H9 (cell line): Measurements from ENCODE around the gene PSPN. TPM values are rescaled to one million over a fixed set of nuclear protein-coding genes. Genes with fewer than 3 reads are reported as not detected.

ENCODE experiments used
- DNase-seq: peaks from one replicate; pipeline ENCODE4 v3.0.0-alpha.2; 2017
- H2AFZ ChIP-seq: one replicate; pipeline ENCODE4 v1.6.1; 2013; ENCODE audit warnings: mild to moderate bottlenecking, low read length, control low read depth, moderate library complexity
- H2AK5ac ChIP-seq: 2 replicates; pipeline ENCODE4 v1.6.1; 2013; ENCODE audit warnings: low read length, control low read depth, mixed read lengths; ENCODE audit not compliant: insufficient read length
- H2BK120ac ChIP-seq: one replicate; pipeline ENCODE4 v1.6.1; 2013; ENCODE audit warnings: low read depth, mild to moderate bottlenecking, low read length, control low read depth, inconsistent platforms; ENCODE audit not compliant: poor library complexity, severe bottlenecking
- H2BK12ac ChIP-seq: 2 replicates; pipeline ENCODE4 v1.6.1; 2013; ENCODE audit warnings: low read length, control low read depth, mixed read lengths, low read depth; ENCODE audit not compliant: insufficient read length
- H2BK15ac ChIP-seq: 2 replicates; pipeline ENCODE4 v1.6.1; 2013; ENCODE audit warnings: low read depth, low read length, control low read depth
- H2BK20ac ChIP-seq: one replicate; pipeline ENCODE4 v1.6.1; 2013; ENCODE audit warnings: low read depth, mild to moderate bottlenecking, low read length, control low read depth, inconsistent platforms; ENCODE audit not compliant: poor library complexity, severe bottlenecking
- H2BK5ac ChIP-seq: 2 replicates; pipeline ENCODE4 v1.6.1; 2013; ENCODE audit warnings: low read length, control low read depth, mixed read lengths; ENCODE audit not compliant: insufficient read length
- H3K14ac ChIP-seq: 2 replicates; pipeline ENCODE4 v1.6.1; 2013; ENCODE audit warnings: low read length, control low read depth; ENCODE audit not compliant: insufficient read depth
- H3K18ac ChIP-seq: 2 replicates; pipeline ENCODE4 v1.6.1; 2013; ENCODE audit warnings: low read depth, mild to moderate bottlenecking, mixed read lengths, low read length, control low read depth; ENCODE audit not compliant: insufficient read length
- H3K23ac ChIP-seq: 2 replicates; pipeline ENCODE4 v1.6.1; 2013; ENCODE audit warnings: low read length, control low read depth, mixed read lengths, low read depth; ENCODE audit not compliant: insufficient read length
- H3K23me2 ChIP-seq: 2 replicates; pipeline ENCODE4 v1.6.1; 2013; ENCODE audit warnings: low read depth, mild to moderate bottlenecking, mixed read lengths, low read length, control low read depth; ENCODE audit not compliant: insufficient read length, poor library complexity, severe bottlenecking
- H3K27ac ChIP-seq: 2 replicates; pipeline ENCODE4 v1.5.1; 2013; ENCODE audit warnings: low read length, control low read depth, mixed read lengths, low read depth; ENCODE audit not compliant: insufficient read length
- H3K27me3 ChIP-seq: 2 replicates; pipeline ENCODE4 v1.6.1; 2013; ENCODE audit warnings: low read length, control low read depth, inconsistent platforms; ENCODE audit not compliant: insufficient read depth
- H3K4ac ChIP-seq: 2 replicates; pipeline ENCODE4 v1.6.1; 2013; ENCODE audit warnings: low read depth, mild to moderate bottlenecking, control low read depth, inconsistent platforms, low read length, moderate library complexity
- H3K4me1 ChIP-seq: 2 replicates; pipeline ENCODE4 v1.6.1; 2013; ENCODE audit warnings: low read length, control low read depth, inconsistent platforms; ENCODE audit not compliant: insufficient read depth
- H3K4me2 ChIP-seq: 2 replicates; pipeline ENCODE4 v1.6.1; 2013; ENCODE audit warnings: low read length, control low read depth, mixed read lengths; ENCODE audit not compliant: insufficient read length, insufficient read depth
- H3K56ac ChIP-seq: 2 replicates; pipeline ENCODE4 v1.6.1; 2013; ENCODE audit warnings: low read depth, mild to moderate bottlenecking, mixed read lengths, low read length, control low read depth; ENCODE audit not compliant: insufficient read length
- H3K79me1 ChIP-seq: 2 replicates; pipeline ENCODE4 v1.6.1; 2013; ENCODE audit warnings: low read depth, mild to moderate bottlenecking, moderate library complexity, low read length, control low read depth, inconsistent platforms; ENCODE audit not compliant: insufficient read depth, poor library complexity, severe bottlenecking
- H3K79me2 ChIP-seq: 2 replicates; pipeline ENCODE4 v1.6.1; 2013; ENCODE audit warnings: low read length, control low read depth, inconsistent platforms; ENCODE audit not compliant: insufficient read depth
- H3K9ac ChIP-seq: 2 replicates; pipeline ENCODE4 v1.6.1; 2013; ENCODE audit warnings: low read length, control low read depth, mixed read lengths; ENCODE audit not compliant: insufficient read length; ENCODE audit errors: extremely low read depth
- H3K9me3 ChIP-seq: one replicate; pipeline ENCODE4 v1.6.1; 2013; ENCODE audit warnings: low read depth, low read length, inconsistent platforms; ENCODE audit not compliant: control insufficient read depth
- H3T11ph ChIP-seq: one replicate; pipeline ENCODE4 v1.6.1; 2013; ENCODE audit warnings: mild to moderate bottlenecking, low read length, control low read depth, inconsistent platforms
- H4K20me1 ChIP-seq: one replicate; pipeline ENCODE4 v1.6.1; 2013; ENCODE audit not compliant: control insufficient read depth, insufficient read length, insufficient read depth
- H4K5ac ChIP-seq: 2 replicates; pipeline ENCODE4 v1.6.1; 2013; ENCODE audit warnings: low read depth, mild to moderate bottlenecking, mixed read lengths, low read length, control low read depth; ENCODE audit not compliant: insufficient read length
- H4K8ac ChIP-seq: replicated peaks from 2 replicates; pipeline ENCODE4 v1.6.1; 2013; ENCODE audit warnings: low read length, control low read depth, mixed read lengths, low read depth; ENCODE audit not compliant: insufficient read length
- H4K91ac ChIP-seq: 2 replicates; pipeline ENCODE4 v1.6.1; 2013; ENCODE audit warnings: low read depth, mild to moderate bottlenecking, moderate library complexity, mixed read lengths, low read length, control low read depth; ENCODE audit not compliant: insufficient read length
- H3K27ac Mint-ChIP-seq, 3 experiments: 2 replicates in 2 of 3; 3 replicates in 1 of 3; pipeline ENCODE4 v1.8.0; 2020 to 2021; ENCODE audit warnings: mixed read lengths in 3 of 3, mild to moderate bottlenecking in 1 of 3, moderate library complexity in 1 of 3
- H3K27me3 Mint-ChIP-seq: 2 replicates; pipeline ENCODE4 v1.8.0; 2021; ENCODE audit warnings: low read depth, mild to moderate bottlenecking, moderate library complexity, mixed read lengths
- H3K36me3 Mint-ChIP-seq, 3 experiments: 2 replicates in 2 of 3; 3 replicates in 1 of 3; pipeline ENCODE4 v1.8.0; 2020 to 2021; ENCODE audit warnings: low read depth in 3 of 3, mixed read lengths in 3 of 3; ENCODE audit not compliant: insufficient read depth in 1 of 3
- H3K4me1 Mint-ChIP-seq, 2 experiments: 2 replicates each; pipeline ENCODE4 v1.8.0; 2020; ENCODE audit warnings: mixed read lengths in 2 of 2
- H3K4me3 Mint-ChIP-seq, 2 experiments: 2 replicates in 1 of 2; 3 replicates in 1 of 2; pipeline ENCODE4 v1.8.0; 2020 to 2021; ENCODE audit warnings: mild to moderate bottlenecking in 2 of 2, mixed read lengths in 2 of 2, moderate library complexity in 1 of 2
- H3K9me3 Mint-ChIP-seq, 2 experiments: 2 replicates in 1 of 2; 3 replicates in 1 of 2; pipeline ENCODE4 v1.8.0; 2020; ENCODE audit warnings: mild to moderate bottlenecking in 2 of 2, mixed read lengths in 2 of 2, moderate library complexity in 1 of 2
- CTCF ChIP-seq: fragments of 200-600 bp; sonication (generic); conservative IDR thresholded peaks from 3 replicates; pipeline ENCODE4 v1.8.0; 2021; ENCODE audit warnings: antibody characterized with exemption, mild to moderate bottlenecking
- WGBS: extraction: QIAGEN DNeasy Blood & Tissue Kit; methylation state at CpG from one replicate; pipeline ENCODE4 v1.1.7; 2013; ENCODE audit warnings: missing lambda C conversion rate, low lambda C conversion rate, mixed read lengths; ENCODE audit not compliant: insufficient read length; ENCODE audit errors: extremely low coverage; 5-methylcytosine and 5-hydroxymethylcytosine counted together
- total RNA-seq: library from RNA; stranded (reverse); gene quantifications from 2 replicates; pipeline ENCODE4 v1.2.1, GENCODE V29; 2021

PSPN gene
- total RNA-seq, 1 experiment from 2014 or later = 2.1 TPM

DNA sequence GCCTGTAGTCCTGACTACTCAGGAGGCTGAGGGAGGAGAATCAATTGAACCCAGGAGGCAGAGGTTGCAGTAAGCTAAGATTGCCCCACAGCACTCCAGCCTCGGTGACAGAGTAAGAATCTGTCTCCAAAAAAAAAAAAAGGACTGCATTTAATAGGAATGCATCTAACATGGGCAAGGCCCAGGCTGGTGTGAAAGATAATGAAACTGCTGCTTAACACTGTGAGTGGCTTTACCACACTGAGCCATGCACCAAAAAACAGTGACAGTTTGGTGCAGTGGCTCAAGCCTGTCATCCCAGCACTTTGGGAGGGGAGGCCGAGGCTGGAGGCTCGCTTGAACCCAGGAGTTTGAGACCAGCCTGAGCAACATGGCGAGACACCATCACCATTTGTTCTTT, 8.6 kb upstream of the PSPN start:
- Histone ChIP-seq H3K23ac (no peak overlapping the region), H2AK5ac (no peak overlapping the region), H3T11ph (no peak overlapping the region), H2BK12ac (no peak overlapping the region), H3K18ac (no peak overlapping the region), H3K79me1 (no peaks in the 10 kb centered on the region), H4K20me1 (no peaks in the 10 kb centered on the region), H3K9ac (no peak overlapping the region), H4K91ac (no peak overlapping the region), H3K4ac (no peak overlapping the region), H2BK20ac (no peak overlapping the region), H3K56ac (no peak overlapping the region), H2BK15ac (no peak overlapping the region), H3K23me2 (no peaks in the 10 kb centered on the region), H3K27me3 (no peaks in the 10 kb centered on the region), H2BK120ac (no peak overlapping the region), H2BK5ac (no peak overlapping the region), H3K79me2 (no peaks in the 10 kb centered on the region), H4K8ac (no peak overlapping the region), H3K4me1 (no peaks in the 10 kb centered on the region), H3K9me3 (no peaks in the 10 kb centered on the region), H3K14ac (no peak overlapping the region), H2AFZ (no peak overlapping the region), H3K4me2 (no peak overlapping the region), H4K5ac (no peak overlapping the region), H3K27ac (no peak overlapping the region)
- Mint-ChIP-seq H3K4me3 (no peak overlapping the region), H3K36me3 (peaks cover 56 to 81% (median 76%) of the 10 kb centered on the region in 3 experiments), H3K4me1 (no peaks in the 10 kb centered on the region), H3K27ac (no peak overlapping the region), H3K27me3 (no peaks in the 10 kb centered on the region), H3K9me3 (peaks cover 4% of the 10 kb centered on the region in 2 experiments; a peak in 4 of 5 replicates)
- no peak for TF ChIP-seq CTCF
- DNase-seq = no peak
- WGBS = no CpG with 5 or more reads among the region's 4 CpGs
